ENCODE measurements around the gene SNAP47. TPM values are rescaled to one million over a fixed set of nuclear protein-coding genes. Genes with fewer than 3 reads are reported as not detected.

Gene SNAP47
- polyA plus RNA-seq, 1 of the 3 experiments (the other 2 are of a cell fraction) = 45.6 TPM

GRCh38 chr1:227778401-227778947 is 43.2 kb downstream of the SNAP47 start:
- H3F3A ChIP-seq (replicated peaks; ENCODE audit: insufficient read depth) = peaks cover 20% of the 10 kb centered on the region
- no peak overlapping the region for H2AFZ ChIP-seq (ENCODE audit: low read depth)
- no peak for DNase-seq
- POLR2A ChIA-PET = no interaction called here
- H3K4me1 ChIP-seq (ENCODE audit: control insufficient read depth in 1 of 2, insufficient read depth in 2 of 2, low read depth in 1 of 2, low read length in 1 of 2) = peaks cover 3 to 16% of the 10 kb centered on the region in 2 experiments; a peak in 3 of 4 replicates
- CTCF ChIA-PET = interaction anchor here (0.7 to 2.7 kb wide), 3 partner anchors 16 to 170 kb away, joined by 3 to 12 read pairs (median 3); partner anchors contain the start of gene WNT9A
- peak; percentile 78 for TF ChIP-seq TCF12 (IDR thresholded peaks at IDR 0.05)
- TF ChIP-seq MEF2A (IDR thresholded peaks at IDR 0.05; ENCODE audit: borderline replicate concordance, low read depth) = no peak
- no peak for TF ChIP-seq RCOR1 (IDR thresholded peaks at IDR 0.05; ENCODE audit: low read length)
- TF ChIP-seq SIN3A (IDR thresholded peaks at IDR 0.05; ENCODE audit: borderline replicate concordance, low read depth, low read length) = no peak
- TF ChIP-seq, protein P1, sequence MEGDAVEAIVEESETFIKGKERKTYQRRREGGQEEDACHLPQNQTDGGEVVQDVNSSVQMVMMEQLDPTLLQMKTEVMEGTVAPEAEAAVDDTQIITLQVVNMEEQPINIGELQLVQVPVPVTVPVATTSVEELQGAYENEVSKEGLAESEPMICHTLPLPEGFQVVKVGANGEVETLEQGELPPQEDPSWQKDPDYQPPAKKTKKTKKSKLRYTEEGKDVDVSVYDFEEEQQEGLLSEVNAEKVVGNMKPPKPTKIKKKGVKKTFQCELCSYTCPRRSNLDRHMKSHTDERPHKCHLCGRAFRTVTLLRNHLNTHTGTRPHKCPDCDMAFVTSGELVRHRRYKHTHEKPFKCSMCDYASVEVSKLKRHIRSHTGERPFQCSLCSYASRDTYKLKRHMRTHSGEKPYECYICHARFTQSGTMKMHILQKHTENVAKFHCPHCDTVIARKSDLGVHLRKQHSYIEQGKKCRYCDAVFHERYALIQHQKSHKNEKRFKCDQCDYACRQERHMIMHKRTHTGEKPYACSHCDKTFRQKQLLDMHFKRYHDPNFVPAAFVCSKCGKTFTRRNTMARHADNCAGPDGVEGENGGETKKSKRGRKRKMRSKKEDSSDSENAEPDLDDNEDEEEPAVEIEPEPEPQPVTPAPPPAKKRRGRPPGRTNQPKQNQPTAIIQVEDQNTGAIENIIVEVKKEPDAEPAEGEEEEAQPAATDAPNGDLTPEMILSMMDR (IDR thresholded peaks at IDR 0.05) = no peak
- no peak for TF ChIP-seq IRF3 (IDR thresholded peaks at IDR 0.05; ENCODE audit: low read depth, low read length)
- no peak for TF ChIP-seq ELF1 (IDR thresholded peaks at IDR 0.05)
- no peak for TF ChIP-seq GATA2 (CRISPR knock-in tag; IDR thresholded peaks at IDR 0.05)
- no peak for TF ChIP-seq GABPA (IDR thresholded peaks at IDR 0.05; ENCODE audit: low read depth)
- TF ChIP-seq EP300 (IDR thresholded peaks at IDR 0.05; ENCODE audit: borderline replicate concordance in 1 of 2, low read depth in 1 of 2, low read length in 1 of 2) = 0 out of 4 replicates have a peak, but pooled peaks of 1 of the 2 experiments have one; percentile 24
- peak; percentile 61; the same call in 1 of the 2 replicates for TF ChIP-seq FOSL2 (IDR thresholded peaks at IDR 0.05; ENCODE audit: borderline replicate concordance, low read depth)
- TF ChIP-seq USF2 (IDR thresholded peaks at IDR 0.05; ENCODE audit: borderline replicate concordance, low read depth, low read length) = no peak
- peak; percentile 45; the same call in 1 of the 2 replicates for TF ChIP-seq JUND (IDR thresholded peaks at IDR 0.05)
- peak; percentile 53; the same call in 1 of the 2 replicates for TF ChIP-seq PBX3 (IDR thresholded peaks at IDR 0.05)
- peak; percentile 69 for TF ChIP-seq NFIC (IDR thresholded peaks at IDR 0.05; ENCODE audit: borderline replicate concordance)
- no peak for TF ChIP-seq EZH2phosphoT487 (IDR thresholded peaks at IDR 0.05; ENCODE audit: borderline replicate concordance, low read depth)
- TF ChIP-seq RFX5 (IDR thresholded peaks at IDR 0.05; ENCODE audit: low read length) = no peak
- no peak for TF ChIP-seq CHD2 (IDR thresholded peaks at IDR 0.05; ENCODE audit: low read length, partially characterized antibody)
- TF ChIP-seq FOXM1 (IDR thresholded peaks at IDR 0.05; ENCODE audit: low read depth) = no peak
- no peaks in the 10 kb centered on the region for H3K27me3 ChIP-seq (ENCODE audit: insufficient read depth)
- H3K79me2 ChIP-seq (ENCODE audit: insufficient read depth) = no peaks in the 10 kb centered on the region
- 0 out of 2 replicates have a peak overlapping the region, but pooled peaks have one; percentile 42 for H3K4me2 ChIP-seq
- peak overlapping the region in 1 of 2 experiments; percentile 38; a peak in 2 of 4 replicates for H3K27ac ChIP-seq (ENCODE audit: low read depth in 2 of 2, low read length in 1 of 2)
- H3K9ac ChIP-seq = no peak overlapping the region
- no peak overlapping the region for H3K4me3 ChIP-seq (ENCODE audit: low read depth in 2 of 2, low read length in 1 of 2)
- H3K9me3 ChIP-seq = no peaks in the 10 kb centered on the region
- 56% methylated on average over 4 of the region's 8 CpGs for WGBS (ENCODE audit: low lambda C conversion rate)
- no peaks in the 10 kb centered on the region for H3K9me2 ChIP-seq
- H3K36me3 ChIP-seq (replicated peaks in 1 of 2; ENCODE audit: control insufficient read depth in 1 of 2, insufficient read depth in 2 of 2, low read length in 1 of 2) = peaks cover 0 to 27% of the 10 kb centered on the region in 2 experiments
- no peaks in the 10 kb centered on the region for H4K20me1 ChIP-seq (ENCODE audit: insufficient read depth)
